Stimulated activated CD4-positive, alpha-beta T cell treated with anti-CD3 and anti-CD28 coated beads, Interleukin-2, amount 100 ng/mL, for 24 hours (primary cell): Measurements from ENCODE around the gene SIX3.

ENCODE experiments used
- DNase-seq, 2 donors: peaks; one replicate each; pipeline ENCODE4 v3.0.0-alpha.2; 2020

Gene SIX3

GRCh38 chr2:44931198-44931780 lies 10.2 kb upstream of the SIX3 start:
- DNase-seq: no peak

GRCh38 chr2:44932079-44932478 lies 9.4 kb upstream of the SIX3 start:
- no peak for DNase-seq

GRCh38 chr2:44932564-44933392 lies 8.7 kb upstream of the SIX3 start:
- no peak for DNase-seq

DNA sequence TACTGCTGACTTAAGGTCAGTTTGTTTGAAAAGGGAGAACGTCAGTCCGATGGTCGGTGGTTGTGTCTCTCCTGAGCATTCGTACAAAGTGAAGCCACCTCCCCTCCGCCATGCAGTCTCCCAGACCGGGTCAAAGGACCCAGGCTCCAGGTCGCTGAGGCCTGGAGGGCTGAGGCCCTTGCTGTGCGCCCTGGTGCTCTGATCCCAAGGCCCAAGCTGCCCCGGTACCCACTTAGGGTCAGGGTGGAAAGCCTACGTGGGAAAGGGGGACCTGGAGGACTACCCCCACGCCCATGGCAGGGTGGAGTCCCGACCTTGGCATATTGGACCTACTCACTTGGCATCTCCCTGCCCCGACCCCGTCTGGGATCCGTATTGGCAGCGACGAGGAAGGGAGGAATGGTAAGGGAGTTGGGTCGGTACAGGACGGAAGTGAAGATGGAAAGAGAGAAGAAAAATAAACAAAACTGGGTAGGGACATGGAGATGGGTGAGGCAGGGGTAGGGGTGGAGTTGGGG lies 8.0 kb upstream of the SIX3 start:
- DNase-seq: no peak

DNA sequence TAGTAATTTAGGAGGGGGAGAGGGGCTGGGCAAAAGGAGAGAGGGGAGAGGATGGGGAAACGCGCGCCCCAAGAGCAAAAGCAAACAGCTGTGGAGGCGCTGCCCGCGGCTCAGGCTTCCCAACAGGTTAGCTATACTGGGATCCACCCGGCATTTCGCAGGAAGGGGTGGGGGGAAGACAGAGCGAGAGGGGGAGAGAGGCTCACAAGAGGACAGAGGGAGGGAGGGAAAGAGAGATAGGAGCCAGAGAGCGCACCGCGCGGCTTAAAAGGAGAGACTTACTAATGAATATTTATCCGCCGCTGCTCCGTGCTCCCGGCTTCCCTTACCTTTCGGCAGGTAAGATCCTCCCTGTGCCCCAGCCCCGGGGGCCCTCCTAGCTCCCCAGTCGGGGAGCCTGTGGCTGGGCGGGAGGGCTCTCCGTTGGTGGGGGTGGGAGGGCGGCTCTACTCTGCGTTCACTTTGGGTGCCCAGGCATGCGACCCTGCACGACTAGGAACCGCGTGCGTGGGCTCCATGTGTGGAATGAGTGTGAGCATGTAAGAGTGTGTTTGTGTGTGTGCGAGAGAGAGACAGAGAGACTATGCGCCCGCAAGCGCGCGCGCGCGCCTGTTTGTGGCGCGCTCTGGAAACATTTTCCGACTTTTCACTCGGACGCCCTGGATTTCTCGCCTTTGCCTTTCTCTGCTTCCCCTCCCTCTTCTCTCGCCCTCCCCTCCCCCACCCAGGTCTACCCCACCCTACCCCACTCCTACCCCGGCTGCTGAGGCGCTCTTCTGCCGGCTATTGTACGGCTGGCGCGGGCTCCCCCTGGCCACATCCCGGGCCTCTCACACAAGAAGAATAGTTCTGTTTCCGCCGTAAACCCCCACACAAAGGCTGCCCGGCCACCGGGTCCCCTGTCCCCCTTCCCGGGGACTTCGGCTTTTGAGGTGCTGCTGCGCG lies 7.2 kb upstream of the SIX3 start:
- no peak for DNase-seq

DNA sequence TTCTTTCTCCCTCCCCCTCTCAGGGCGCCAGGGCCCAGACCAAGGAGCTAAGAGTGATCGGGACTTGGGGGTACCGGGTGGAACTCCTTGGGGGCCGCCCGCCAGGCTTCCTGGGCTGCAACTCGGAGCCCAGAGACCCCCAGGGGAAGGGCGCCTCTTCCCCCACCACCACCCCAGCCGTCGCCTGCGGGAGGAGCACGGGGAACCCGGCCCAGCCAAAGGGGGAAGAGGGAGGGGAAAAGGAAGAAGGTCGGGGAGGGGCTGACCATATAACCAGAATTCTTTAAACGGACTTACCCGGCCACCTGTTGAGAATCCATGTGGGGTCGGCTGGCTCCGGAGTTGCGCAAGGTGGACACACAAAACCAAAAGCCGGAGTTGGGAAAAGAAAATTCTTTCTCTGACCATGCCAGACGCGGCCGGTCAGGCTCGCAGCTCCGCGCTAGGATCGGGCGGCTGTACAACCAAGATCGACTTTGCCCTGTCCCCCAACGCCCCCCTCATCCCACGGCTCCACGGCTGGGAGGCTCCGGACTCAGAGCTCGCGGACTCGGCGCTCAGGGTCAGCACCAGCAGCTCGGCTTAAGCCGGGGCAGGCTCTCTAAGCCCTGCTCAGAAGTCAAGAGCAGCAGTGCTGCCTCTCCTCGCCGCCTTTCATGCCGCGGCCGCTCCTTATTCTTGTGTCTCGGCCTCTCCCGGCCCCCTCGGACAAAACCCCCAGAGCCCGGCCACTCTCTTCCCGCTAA lies 6.3 kb upstream of the SIX3 start:
- DNase-seq: no peak

GRCh38 chr2:44935729-44936098 lies 5.8 kb upstream of the SIX3 start:
- no peak for DNase-seq

DNA sequence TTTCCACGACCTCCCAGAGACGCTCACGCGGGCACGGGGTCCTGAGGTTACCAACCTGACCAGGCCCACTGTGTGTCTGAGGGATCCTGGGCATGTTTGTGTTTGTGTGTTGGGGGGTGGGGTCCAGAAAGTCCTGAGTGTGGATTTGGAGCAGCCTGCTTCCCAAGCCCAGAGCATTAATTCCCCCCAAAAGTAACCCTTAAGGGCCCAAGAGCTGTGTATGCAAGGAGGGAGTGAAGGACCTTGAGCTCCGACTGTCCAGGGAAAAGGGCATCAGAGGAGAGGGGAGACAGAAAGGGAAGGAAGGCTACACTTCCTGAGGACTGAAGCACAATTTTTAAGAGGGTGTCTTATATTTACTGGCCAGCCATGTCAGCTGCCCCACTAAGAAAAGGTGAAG lies 5.2 kb upstream of the SIX3 start:
- no peak for DNase-seq

DNA sequence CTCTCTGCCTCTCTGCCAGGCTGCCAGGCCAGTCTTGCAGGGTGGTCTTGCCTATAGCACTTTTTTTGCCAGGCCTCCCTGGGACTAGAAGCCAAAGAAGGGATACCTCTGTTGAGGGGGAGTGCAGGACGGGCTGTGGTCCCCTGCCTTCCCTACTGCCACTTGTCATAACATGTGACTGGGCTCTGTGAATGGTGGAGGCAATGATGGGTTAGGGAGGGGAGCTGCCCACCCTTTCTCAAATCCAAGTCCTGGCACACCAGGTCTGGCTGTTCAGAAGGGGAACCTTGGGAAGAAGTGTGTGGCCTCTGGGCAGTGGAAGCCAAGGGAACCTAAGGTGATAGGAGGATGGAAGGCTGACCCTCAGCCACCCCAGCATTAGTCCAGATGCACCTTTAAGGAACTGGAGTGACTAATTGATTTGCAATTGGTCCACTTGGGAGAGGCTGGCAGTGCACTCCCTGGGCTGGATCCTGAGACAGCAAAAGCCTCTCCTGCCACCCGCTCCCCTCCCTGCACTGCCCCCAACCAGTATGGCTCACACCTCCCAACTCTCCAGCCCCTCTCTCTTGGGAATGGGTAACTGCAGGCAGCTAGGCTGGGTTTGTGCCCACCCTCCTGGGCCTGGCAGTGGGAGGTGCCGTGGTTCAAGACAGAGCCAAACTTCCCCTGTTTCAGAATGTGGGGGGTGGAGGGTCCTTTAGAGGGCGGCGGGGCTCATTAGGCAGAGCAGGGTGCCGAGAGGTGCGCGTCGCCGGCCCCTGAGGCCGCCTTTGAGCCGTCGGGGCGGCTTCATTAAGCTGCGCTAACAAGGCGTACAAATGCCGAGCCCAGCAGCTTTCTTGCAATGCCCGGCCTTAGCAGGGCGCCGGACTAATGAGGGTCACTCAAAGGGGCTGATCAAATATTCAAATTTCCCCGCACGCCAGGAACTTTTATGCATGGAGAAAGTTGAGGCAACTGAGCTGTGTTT lies 4.5 kb upstream of the SIX3 start:
- DNase-seq: no peak

GRCh38 chr2:44937688-44938240 lies 3.7 kb upstream of the SIX3 start:
- peak in 1 of 2 donors; percentile 59 for DNase-seq

DNA sequence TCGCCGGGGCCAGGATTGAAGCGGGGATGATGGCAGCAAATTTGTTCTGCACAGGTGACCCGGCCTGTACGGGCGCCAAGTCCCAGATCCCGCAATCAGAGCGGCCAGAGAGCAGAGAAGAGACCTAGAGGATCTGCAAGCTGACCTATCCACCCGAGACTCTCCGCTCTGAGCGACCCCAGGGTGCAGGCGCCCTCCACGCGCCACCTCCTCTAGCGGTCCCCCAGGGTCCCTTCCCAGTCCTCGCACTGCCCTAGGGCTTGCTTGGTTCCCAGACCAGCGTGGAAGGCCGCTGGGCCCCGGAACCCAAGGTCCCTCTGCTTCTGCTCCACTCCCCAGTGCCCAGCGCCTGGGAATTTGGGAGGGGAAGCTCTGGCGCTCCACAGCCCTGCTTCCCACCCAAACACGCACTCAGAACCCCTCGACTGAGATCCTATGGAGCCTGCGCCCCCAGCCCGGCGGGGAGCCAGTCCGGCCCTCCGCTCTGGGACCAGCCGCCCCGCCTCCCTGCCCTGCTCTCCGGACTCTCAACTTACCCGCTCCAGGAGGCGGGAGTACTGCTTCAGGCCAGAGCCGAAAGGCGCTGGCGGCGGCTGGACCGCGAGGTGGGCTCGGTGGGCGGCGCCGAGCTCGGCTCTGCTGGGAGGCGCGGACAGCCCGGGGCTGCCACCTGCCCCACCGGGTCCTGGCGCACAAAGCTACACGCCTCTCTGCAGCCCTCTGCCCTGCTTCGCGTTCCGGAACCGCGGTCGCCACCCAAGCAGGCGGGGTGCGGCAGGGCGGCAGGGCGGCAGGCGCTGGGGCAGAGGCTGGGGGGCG lies 3.0 kb upstream of the SIX3 start:
- no peak for DNase-seq

DNA sequence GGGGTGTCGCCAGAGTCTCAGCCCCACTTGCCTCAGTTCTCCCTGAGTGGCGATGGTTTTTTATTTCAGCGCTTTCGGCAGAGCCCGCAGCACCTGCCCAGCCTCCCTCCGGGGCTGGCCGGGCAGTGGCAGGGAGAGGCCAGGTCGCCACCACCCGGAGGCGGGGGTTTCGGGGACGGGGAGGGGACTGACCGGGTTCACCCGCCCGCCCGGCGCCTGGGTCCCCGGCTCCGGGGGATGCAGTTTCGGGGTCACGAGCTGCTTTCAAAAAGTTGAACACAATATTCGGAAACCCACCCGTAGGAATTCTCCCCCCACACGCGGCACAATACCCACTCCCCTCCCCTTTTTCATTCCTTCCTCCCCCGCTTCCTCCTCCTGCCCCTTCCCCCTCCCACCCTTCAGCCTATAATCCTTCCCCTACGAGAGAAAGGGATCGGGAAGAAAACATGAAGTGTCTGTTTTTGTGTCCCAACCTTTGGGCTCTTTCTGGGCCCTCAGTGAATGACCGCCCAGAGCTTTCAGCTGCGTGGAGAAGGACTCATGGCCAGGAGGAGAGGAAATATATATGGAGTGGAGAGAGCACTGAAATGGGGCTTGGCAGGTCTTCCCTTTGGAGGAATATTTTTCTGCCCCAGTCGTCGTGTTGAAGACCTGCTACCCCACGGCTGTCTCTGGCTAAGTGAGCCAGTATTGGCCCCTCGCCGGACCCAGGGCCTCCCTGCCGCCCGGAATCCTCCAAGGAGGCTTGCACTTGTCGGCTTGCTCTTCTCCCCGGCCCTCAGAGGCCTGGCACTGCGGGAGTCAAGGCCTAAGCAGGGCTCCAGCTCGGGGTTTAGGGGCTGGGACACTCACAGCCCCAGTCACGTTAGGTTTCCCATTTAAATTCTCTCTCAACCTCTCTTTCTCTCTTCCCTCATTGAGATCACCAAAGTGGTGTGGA lies 2.1 kb upstream of the SIX3 start:
- DNase-seq: no peak

GRCh38 chr2:44940049-44940494 lies 1.4 kb upstream of the SIX3 start:
- DNase-seq: no peak

GRCh38 chr2:44940732-44941464 lies 604 bp upstream of the SIX3 start:
- no peak for DNase-seq

DNA sequence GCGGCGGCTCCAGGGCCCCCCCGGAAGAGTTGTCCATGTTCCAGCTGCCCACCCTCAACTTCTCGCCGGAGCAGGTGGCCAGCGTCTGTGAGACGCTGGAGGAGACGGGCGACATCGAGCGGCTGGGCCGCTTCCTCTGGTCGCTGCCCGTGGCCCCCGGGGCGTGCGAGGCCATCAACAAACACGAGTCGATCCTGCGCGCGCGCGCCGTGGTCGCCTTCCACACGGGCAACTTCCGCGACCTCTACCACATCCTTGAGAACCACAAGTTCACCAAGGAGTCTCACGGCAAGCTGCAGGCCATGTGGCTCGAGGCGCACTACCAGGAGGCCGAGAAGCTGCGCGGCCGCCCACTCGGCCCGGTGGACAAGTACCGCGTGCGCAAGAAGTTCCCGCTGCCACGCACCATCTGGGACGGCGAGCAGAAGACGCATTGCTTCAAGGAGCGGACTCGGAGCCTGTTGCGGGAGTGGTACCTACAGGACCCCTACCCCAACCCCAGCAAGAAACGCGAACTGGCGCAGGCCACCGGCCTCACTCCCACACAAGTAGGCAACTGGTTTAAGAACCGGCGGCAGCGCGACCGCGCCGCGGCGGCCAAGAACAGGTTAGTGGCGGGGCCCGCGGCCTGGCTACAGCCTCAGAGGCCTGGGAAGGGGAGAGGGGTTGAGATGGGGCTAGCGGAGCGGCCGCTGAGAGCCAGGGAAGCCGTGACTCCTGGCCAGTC lies 965 bp downstream of the SIX3 start:
- no peak for DNase-seq

- DNase-seq: no peak
Observed at GRCh38 chr2:44943031-44943692, 1.7 kb downstream of the SIX3 start.

DNA sequence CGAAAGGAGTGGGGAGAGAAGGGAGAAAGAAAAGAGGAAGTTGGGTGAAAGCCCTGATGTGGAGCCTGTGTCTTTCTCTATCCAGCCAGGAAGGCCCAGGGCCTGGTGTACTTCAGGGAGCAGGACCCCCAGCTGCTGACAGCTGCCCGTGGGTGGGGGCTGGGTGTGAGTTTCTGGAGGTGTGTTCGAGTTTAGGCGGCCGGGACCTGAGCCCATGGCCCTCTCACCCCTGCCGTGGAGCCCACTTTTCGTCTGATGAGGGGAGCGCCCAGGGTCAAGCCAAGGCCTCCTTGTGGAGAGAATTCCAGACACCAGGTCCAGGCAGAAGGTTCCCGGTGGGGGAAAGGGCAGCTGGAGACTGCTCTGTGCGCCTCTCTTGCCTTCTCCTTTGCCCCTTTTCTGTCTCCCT lies 2.2 kb downstream of the SIX3 start:
- DNase-seq: no peak
